Stimulated activated CD4-positive, alpha-beta T cell treated with anti-CD3 and anti-CD28 coated beads, TNF-alpha, amount 100 ng/mL, for 4 hours (primary cell): ENCODE results near the gene ARFGAP3.
A peak's percentile ranks its signal among the peaks of the same experiment; 100 is the strongest.

Source experiments
- DNase-seq, 3 experiments: peaks; one replicate each; pipeline ENCODE4 v3.0.0-alpha.2; 2020; ENCODE audit warnings: low read depth in 3 of 3

Gene ARFGAP3

GRCh38 chr22:42883970-42884369 lies 26.9 kb upstream of the ARFGAP3 start:
- DNase-seq = no peak

GRCh38 chr22:42883121-42883520 lies 26.0 kb upstream of the ARFGAP3 start:
- no peak for DNase-seq

- DNase-seq = no peak
Measured at GRCh38 chr22:42881982-42882656, 25.0 kb upstream of the ARFGAP3 start.

- no peak for DNase-seq
Measured at GRCh38 chr22:42881298-42881697, 24.2 kb upstream of the ARFGAP3 start.

GRCh38 chr22:42880815-42881214 lies 23.7 kb upstream of the ARFGAP3 start:
- no peak for DNase-seq

- no peak for DNase-seq
Measured at GRCh38 chr22:42879371-42880021, 22.4 kb upstream of the ARFGAP3 start.

- no peak for DNase-seq
Measured at GRCh38 chr22:42878561-42879305, 21.7 kb upstream of the ARFGAP3 start.

- DNase-seq = no peak
Measured at GRCh38 chr22:42877597-42878340, 20.7 kb upstream of the ARFGAP3 start.

GRCh38 chr22:42877158-42877557 lies 20.1 kb upstream of the ARFGAP3 start:
- no peak for DNase-seq

- no peak for DNase-seq
Measured at GRCh38 chr22:42876041-42876440, 19.0 kb upstream of the ARFGAP3 start.

- no peak for DNase-seq
Measured at GRCh38 chr22:42874010-42874409, 16.9 kb upstream of the ARFGAP3 start.

GRCh38 chr22:42873356-42873755 lies 16.3 kb upstream of the ARFGAP3 start:
- DNase-seq = no peak

GRCh38 chr22:42872821-42873220 lies 15.7 kb upstream of the ARFGAP3 start:
- no peak for DNase-seq

- DNase-seq = no peak
Measured at GRCh38 chr22:42871146-42872050, 14.3 kb upstream of the ARFGAP3 start.

- DNase-seq = no peak
Measured at GRCh38 chr22:42869888-42870480, 12.9 kb upstream of the ARFGAP3 start.

GRCh38 chr22:42869463-42869862 lies 12.4 kb upstream of the ARFGAP3 start:
- no peak for DNase-seq

GRCh38 chr22:42868751-42869251 lies 11.7 kb upstream of the ARFGAP3 start:
- no peak for DNase-seq

- no peak for DNase-seq
Measured at GRCh38 chr22:42866100-42866499, 9.0 kb upstream of the ARFGAP3 start.

- no peak for DNase-seq
Measured at GRCh38 chr22:42865536-42865935, 8.5 kb upstream of the ARFGAP3 start.

GRCh38 chr22:42863349-42863961 lies 6.4 kb upstream of the ARFGAP3 start:
- DNase-seq = peak in 1 of 3 experiments; percentile 5
